Measurements from ENCODE around the gene MGP.
A peak's percentile ranks its signal among the peaks of the same experiment; 100 is the strongest.

Gene MGP

DNA sequence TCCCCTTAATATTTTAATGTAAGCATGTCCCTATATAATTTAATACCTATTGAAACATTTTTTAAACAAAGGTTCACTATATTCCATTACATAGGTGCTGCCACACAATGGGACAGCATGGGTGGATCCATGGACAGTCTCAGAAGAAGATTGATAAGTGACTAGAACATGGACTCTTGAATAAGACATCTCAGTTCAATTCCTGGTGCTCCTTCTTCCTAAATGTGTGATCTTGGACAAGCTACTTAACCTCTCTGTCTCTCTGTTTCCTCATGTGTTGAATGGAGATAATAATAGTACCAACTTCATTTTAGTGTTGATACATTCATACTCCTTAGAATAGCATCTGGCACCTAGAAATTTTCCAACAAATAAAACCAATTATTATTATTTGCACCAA lies 41.3 kb downstream of the MGP start:
- H3K4me3 ChIP-seq (ENCODE audit: low read length), result no peak overlapping the region
- no peak for DNase-seq (ENCODE audit: low read depth)
- TF ChIP-seq, protein P1, sequence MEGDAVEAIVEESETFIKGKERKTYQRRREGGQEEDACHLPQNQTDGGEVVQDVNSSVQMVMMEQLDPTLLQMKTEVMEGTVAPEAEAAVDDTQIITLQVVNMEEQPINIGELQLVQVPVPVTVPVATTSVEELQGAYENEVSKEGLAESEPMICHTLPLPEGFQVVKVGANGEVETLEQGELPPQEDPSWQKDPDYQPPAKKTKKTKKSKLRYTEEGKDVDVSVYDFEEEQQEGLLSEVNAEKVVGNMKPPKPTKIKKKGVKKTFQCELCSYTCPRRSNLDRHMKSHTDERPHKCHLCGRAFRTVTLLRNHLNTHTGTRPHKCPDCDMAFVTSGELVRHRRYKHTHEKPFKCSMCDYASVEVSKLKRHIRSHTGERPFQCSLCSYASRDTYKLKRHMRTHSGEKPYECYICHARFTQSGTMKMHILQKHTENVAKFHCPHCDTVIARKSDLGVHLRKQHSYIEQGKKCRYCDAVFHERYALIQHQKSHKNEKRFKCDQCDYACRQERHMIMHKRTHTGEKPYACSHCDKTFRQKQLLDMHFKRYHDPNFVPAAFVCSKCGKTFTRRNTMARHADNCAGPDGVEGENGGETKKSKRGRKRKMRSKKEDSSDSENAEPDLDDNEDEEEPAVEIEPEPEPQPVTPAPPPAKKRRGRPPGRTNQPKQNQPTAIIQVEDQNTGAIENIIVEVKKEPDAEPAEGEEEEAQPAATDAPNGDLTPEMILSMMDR (IDR thresholded peaks at IDR 0.05; ENCODE audit: insufficient read depth, low read depth, low read length, missing control alignments), result no peak

DNA sequence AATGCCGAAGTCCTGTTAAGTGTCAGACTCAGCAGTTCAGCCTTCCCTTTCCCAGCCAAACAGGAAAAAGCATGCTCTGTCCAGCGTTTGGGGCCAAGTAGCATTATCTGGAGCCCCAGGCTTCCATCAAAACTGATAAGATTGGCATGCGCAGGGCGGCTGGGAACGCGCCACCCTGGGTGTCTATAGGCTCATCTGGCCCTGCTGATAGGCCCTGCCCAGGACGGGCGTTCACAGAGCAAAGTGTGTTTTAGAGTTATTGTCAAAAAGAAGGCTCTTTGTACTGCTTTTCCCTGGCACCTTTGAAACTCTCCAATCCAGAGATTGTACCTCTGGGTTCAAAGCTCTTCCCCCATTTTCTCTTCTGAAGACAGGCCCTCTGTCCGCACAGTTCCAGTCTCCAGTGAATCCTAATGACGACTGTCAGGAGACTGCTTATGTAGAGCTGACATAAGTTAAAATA lies 42.2 kb downstream of the MGP start, which contains the start of gene ART4:
Gene ART4, minus strand, starts transcription at position 102 of the 463 bp plus-strand sequence. CDS start 413 bp downstream, outside the sequence.
- TF ChIP-seq, protein P1 (IDR thresholded peaks at IDR 0.05; ENCODE audit: insufficient read depth, low read depth, low read length, missing control alignments), result no peak
- H3K4me3 ChIP-seq (ENCODE audit: low read length), result no peak within 1 kb of the TSS
- DNase-seq (ENCODE audit: low read depth), result no peak

DNA sequence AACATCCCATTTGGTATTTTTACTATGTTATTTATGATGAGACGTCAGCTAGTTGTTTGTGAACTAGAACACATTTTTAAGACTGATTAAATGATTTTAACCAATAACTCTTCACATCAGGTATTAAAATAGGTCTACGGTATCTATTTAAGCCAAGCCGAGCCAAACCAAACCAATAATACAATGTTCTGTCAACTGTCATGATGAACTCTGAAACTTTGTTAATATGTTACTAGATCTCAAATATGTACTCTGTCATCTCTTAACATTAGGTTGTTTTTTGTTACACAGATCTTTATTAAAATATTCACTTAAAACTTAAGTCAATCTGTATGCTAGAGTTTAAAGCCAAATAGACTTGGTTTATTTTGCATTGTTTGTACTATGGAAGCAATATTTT lies 43.3 kb downstream of the MGP start:
- DNase-seq (ENCODE audit: low read depth), result no peak
- TF ChIP-seq, protein P1 (IDR thresholded peaks at IDR 0.05; ENCODE audit: insufficient read depth, low read depth, low read length, missing control alignments), result no peak
- H3K4me3 ChIP-seq (ENCODE audit: low read length), result no peak overlapping the region

DNA sequence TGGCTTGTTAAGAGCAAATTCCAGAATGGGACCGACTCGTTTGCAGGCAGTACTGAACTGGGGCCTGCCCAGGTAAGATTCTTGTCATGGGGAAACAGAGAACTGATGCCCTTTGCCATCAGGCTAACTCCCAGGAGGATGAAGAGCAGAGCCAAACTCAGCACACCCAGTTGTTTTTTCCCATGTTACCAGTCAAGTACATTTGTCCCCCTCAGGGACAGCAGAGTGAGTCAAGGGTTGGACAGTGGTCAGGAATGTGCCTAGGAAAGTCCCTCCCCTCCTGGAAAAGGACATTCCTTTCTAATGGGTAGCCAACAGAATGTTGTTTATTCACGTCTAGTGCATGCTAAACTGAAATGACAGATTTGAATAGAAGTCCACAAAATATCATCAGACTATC lies 43.9 kb downstream of the MGP start:
- no peak overlapping the region for H3K4me3 ChIP-seq (ENCODE audit: low read length)
- TF ChIP-seq, protein P1 (IDR thresholded peaks at IDR 0.05; ENCODE audit: insufficient read depth, low read depth, low read length, missing control alignments), result no peak
- peak; percentile 78 for DNase-seq (ENCODE audit: low read depth)

DNA sequence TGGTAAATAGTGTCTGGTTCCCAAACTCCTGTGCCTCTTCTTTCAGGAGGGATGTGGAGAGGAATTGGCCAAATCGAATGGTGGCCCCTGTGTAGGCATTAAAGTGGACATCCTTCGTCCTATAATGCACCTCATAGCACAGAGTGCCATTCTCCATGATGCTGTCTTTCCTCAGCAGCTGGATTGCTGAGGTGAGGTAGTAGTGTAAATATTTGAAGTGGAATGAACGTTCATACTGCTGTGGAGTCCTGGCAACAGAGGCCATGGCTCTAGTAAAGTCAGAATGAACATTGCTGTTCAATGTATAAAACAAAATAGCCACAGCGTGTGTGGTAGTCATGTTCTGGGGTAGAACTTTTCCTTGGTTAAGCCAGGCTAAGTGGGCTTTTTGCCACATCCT lies 45.0 kb downstream of the MGP start:
- TF ChIP-seq, protein P1 (IDR thresholded peaks at IDR 0.05; ENCODE audit: insufficient read depth, low read depth, low read length, missing control alignments), result no peak

DNA sequence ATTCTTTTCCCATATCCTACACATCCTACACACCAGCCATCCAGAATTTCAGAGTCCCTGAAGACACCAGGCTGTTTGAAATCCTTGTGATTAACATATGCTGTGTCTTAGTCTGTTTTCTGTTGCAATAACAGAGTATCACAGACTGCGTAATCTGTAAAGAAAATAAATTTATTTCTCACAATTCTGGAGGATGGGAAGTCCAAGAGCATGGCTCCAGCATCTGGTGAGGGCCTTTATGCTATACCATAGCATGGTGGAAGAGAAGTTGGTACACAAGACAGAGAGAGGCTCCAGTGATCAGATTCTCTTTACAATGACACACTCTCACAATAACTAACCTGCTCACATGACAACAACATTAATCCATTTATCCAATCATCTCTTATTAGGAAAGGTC lies 46.4 kb downstream of the MGP start:
- TF ChIP-seq, protein P1 (IDR thresholded peaks at IDR 0.05; ENCODE audit: insufficient read depth, low read depth, low read length, missing control alignments), result no peak
- DNase-seq (ENCODE audit: low read depth), result no peak

More for the DNA sequence above, 45.0 kb downstream of the MGP start:
- DNase-seq (ENCODE audit: low read depth), result no peak
- H3K4me3 ChIP-seq (ENCODE audit: low read length), result no peak overlapping the region

More for the DNA sequence above, 46.4 kb downstream of the MGP start:
- H3K4me3 ChIP-seq (ENCODE audit: low read length), result no peak overlapping the region
